GM04503 (cell line): Measurements from ENCODE around the gene ANKRD20A1.
"Not testable (repeated sequence)": the region's sequence is repeated elsewhere in the genome, so short reads cannot be mapped to it uniquely, and the experiment has no call there.

Source experiments
- DNase-seq: peaks from one replicate; pipeline ENCODE4 v3.0.0-alpha.2; 2012; ENCODE audit warnings: low read depth

The ANKRD20A1 gene

DNA sequence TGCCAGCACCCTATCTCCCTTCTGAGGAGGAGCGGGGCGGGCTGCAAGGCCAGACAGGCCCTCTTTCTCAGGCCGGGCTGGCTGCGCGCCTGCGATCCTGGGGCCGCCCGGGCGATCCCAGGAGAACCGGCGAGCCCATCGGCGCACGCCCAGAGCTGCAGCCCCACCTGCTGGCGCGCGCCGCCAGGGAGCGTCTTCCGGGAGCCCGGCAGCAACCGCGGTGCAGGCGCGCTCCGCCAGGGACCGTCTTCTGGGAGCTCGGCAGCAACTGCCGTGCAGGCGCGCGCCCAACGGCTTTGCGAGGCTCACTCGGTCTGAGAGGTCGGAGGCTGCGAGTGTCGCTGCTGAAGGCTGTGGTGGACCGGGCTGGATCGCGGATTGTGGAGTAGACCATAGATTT is at the start of gene ANKRD20A1:
Gene ANKRD20A1 (plus strand): TSS at position 61 of the 400 bp plus-strand sequence. CDS start 496 bp downstream, outside the sequence.
- DNase-seq: not testable (repeated sequence)

DNA sequence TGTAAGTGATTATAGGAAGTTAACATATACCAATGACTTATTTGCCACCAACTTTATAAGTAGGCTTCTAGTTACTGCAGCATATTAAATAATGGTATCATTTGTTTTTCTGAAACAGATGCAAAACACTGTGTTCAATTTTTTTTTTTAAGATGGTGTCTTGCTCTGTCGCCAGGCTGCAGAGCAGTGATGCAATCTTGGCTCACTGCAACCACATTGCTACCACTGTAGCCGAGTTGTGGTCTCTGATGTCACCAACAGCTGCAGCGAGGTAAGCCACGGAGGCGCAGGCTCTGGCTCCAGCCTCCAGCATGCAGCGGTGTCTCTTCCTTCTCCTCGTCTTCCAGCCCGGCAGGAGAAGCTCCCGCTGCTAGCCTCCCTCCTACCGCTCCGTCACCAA is 26.6 kb upstream of the ANKRD20A1 start:
- not testable (repeated sequence) for DNase-seq
